Activated CD4-positive, alpha-beta T cell treated with anti-CD3 and anti-CD28 coated beads, Interleukin-2, amount 10 ng/mL, durations not matched to agents 7 days and 5 days (primary cell): ENCODE results near the gene KRT77. TPM values are rescaled to one million over a fixed set of nuclear protein-coding genes. Genes with fewer than 3 reads are reported as not detected.

Source experiments
- CTCF ChIA-PET: fragments of 350-600 bp; sonication (Branson Sonifier 250); formaldehyde crosslinking; loops from one replicate; lab custom pipeline; 2021; ENCODE audit warnings: antibody characterized with exemption; lab: Charles Lee
- POLR2A ChIA-PET: fragments of 350-600 bp; sonication (Branson Sonifier 250); formaldehyde crosslinking; loops from one replicate; lab custom pipeline; 2021; ENCODE audit warnings: antibody characterized with exemption; lab: Charles Lee
- DNase-seq: peaks from one replicate; pipeline ENCODE4 v3.0.0-alpha.2; 2020
- H3K27ac Mint-ChIP-seq: one replicate; pipeline ENCODE4 v1.8.0; 2021; ENCODE audit warnings: mild to moderate bottlenecking, moderate library complexity, mixed read lengths
- H3K27me3 Mint-ChIP-seq: one replicate; pipeline ENCODE4 v1.8.0; 2021; ENCODE audit warnings: mixed read lengths
- H3K36me3 Mint-ChIP-seq: one replicate; pipeline ENCODE4 v1.8.0; 2021; ENCODE audit warnings: low read depth, mixed read lengths
- H3K4me1 Mint-ChIP-seq: one replicate; pipeline ENCODE4 v1.8.0; 2021; ENCODE audit warnings: mixed read lengths
- H3K4me3 Mint-ChIP-seq: one replicate; pipeline ENCODE4 v1.8.0; 2021; ENCODE audit warnings: mild to moderate bottlenecking, moderate library complexity, mixed read lengths
- H3K9me3 Mint-ChIP-seq: one replicate; pipeline ENCODE4 v1.8.0; 2021; ENCODE audit warnings: mixed read lengths
- total RNA-seq, 2 experiments: library from RNA; stranded (reverse); gene quantifications; one replicate each; pipeline ENCODE4 v1.2.3, GENCODE V29; 2021

The KRT77 gene
- total RNA-seq, 2 experiments from 2014 or later, result not detected

GRCh38 chr12:52697058-52697582 lies 6.2 kb downstream of the KRT77 start:
- Mint-ChIP-seq H3K36me3 (no peaks in the 10 kb centered on the region), H3K27ac (no peak overlapping the region), H3K27me3 (peaks cover 15% of the 10 kb centered on the region), H3K4me1 (no peaks in the 10 kb centered on the region), H3K4me3 (no peak overlapping the region), H3K9me3 (no peaks in the 10 kb centered on the region)
- ChIA-PET CTCF (no interaction called here), POLR2A (no interaction called here)
- DNase-seq, result no peak

GRCh38 chr12:52696588-52696987 lies 6.7 kb downstream of the KRT77 start:
- CTCF ChIA-PET, result no interaction called here
- no peak for DNase-seq
- POLR2A ChIA-PET, result no interaction called here
- Mint-ChIP-seq H3K4me1 (peaks cover 4% of the 10 kb centered on the region), H3K27me3 (peaks cover 19% of the 10 kb centered on the region), H3K36me3 (no peaks in the 10 kb centered on the region), H3K9me3 (no peaks in the 10 kb centered on the region), H3K27ac (no peak overlapping the region), H3K4me3 (no peak overlapping the region)

- H3K4me1 Mint-ChIP-seq, result peaks cover 18% of the 10 kb centered on the region
- no peak for DNase-seq
- no peaks in the 10 kb centered on the region for H3K9me3 Mint-ChIP-seq
- H3K4me3 Mint-ChIP-seq, result no peak overlapping the region
- H3K27ac Mint-ChIP-seq, result no peak overlapping the region
- CTCF ChIA-PET, result interaction anchor here (1.0 kb wide), 1 partner anchor 13 kb away, joined by 3 read pairs; no protein-coding TSS in a partner anchor
- H3K36me3 Mint-ChIP-seq, result no peaks in the 10 kb centered on the region
- POLR2A ChIA-PET, result no interaction called here
- peaks cover 31% of the 10 kb centered on the region for H3K27me3 Mint-ChIP-seq
Measured at GRCh38 chr12:52695039-52695438, 8.3 kb downstream of the KRT77 start.

- ChIA-PET POLR2A (no interaction called here), CTCF (no interaction called here)
- Mint-ChIP-seq H3K9me3 (no peaks in the 10 kb centered on the region), H3K27me3 (peaks cover 38% of the 10 kb centered on the region), H3K36me3 (no peaks in the 10 kb centered on the region), H3K4me3 (no peak overlapping the region), H3K27ac (no peak overlapping the region), H3K4me1 (peaks cover 23% of the 10 kb centered on the region)
- DNase-seq, result no peak
Measured at GRCh38 chr12:52694151-52694550, 9.2 kb downstream of the KRT77 start.

- Mint-ChIP-seq H3K27me3 (peaks cover 42% of the 10 kb centered on the region), H3K9me3 (no peaks in the 10 kb centered on the region), H3K4me3 (no peak overlapping the region), H3K36me3 (no peaks in the 10 kb centered on the region), H3K4me1 (peaks cover 25% of the 10 kb centered on the region), H3K27ac (no peak overlapping the region)
- no peak for DNase-seq
- POLR2A ChIA-PET, result no interaction called here
- CTCF ChIA-PET, result no interaction called here
Measured at GRCh38 chr12:52693261-52693660, 10.1 kb downstream of the KRT77 start.

- POLR2A ChIA-PET, result no interaction called here
Measured at GRCh38 chr12:52692254-52692653, 11.1 kb downstream of the KRT77 start.

GRCh38 chr12:52691841-52692150 lies 11.5 kb downstream of the KRT77 start:
- POLR2A ChIA-PET, result no interaction called here
- peak overlapping the region; percentile 78 for H3K4me3 Mint-ChIP-seq
- H3K27me3 Mint-ChIP-seq, result peaks cover 49% of the 10 kb centered on the region
- H3K4me1 Mint-ChIP-seq, result peaks cover 39% of the 10 kb centered on the region
- no peaks in the 10 kb centered on the region for H3K36me3 Mint-ChIP-seq
- no peak for DNase-seq
- no peak overlapping the region for H3K27ac Mint-ChIP-seq
- CTCF ChIA-PET, result no interaction called here
- H3K9me3 Mint-ChIP-seq, result no peaks in the 10 kb centered on the region

More at GRCh38 chr12:52692254-52692653, 11.1 kb downstream of the KRT77 start:
- Mint-ChIP-seq H3K4me1 (peaks cover 35% of the 10 kb centered on the region), H3K36me3 (no peaks in the 10 kb centered on the region), H3K4me3 (no peak overlapping the region), H3K9me3 (no peaks in the 10 kb centered on the region), H3K27me3 (peaks cover 47% of the 10 kb centered on the region), H3K27ac (no peak overlapping the region)
- CTCF ChIA-PET, result no interaction called here
- no peak for DNase-seq

GRCh38 chr12:52691076-52691840 lies 12.1 kb downstream of the KRT77 start:
- CTCF ChIA-PET, result no interaction called here
- DNase-seq, result peak; percentile 60

GRCh38 chr12:52690351-52691075 lies 12.8 kb downstream of the KRT77 start:
- POLR2A ChIA-PET, result no interaction called here
- DNase-seq, result no peak
- CTCF ChIA-PET, result interaction anchor here (0.6 kb wide), 1 partner anchor 817 kb away, joined by 3 read pairs; no protein-coding TSS in a partner anchor
- H3K27ac Mint-ChIP-seq, result no peak overlapping the region
- H3K4me1 Mint-ChIP-seq, result peaks cover 39% of the 10 kb centered on the region
- peak overlapping the region; percentile 78 for H3K4me3 Mint-ChIP-seq
- H3K27me3 Mint-ChIP-seq, result peaks cover 53% of the 10 kb centered on the region
- no peaks in the 10 kb centered on the region for H3K36me3 Mint-ChIP-seq
- no peaks in the 10 kb centered on the region for H3K9me3 Mint-ChIP-seq

More at GRCh38 chr12:52691076-52691840, 12.1 kb downstream of the KRT77 start:
- Mint-ChIP-seq H3K36me3 (no peaks in the 10 kb centered on the region), H3K4me1 (peaks cover 39% of the 10 kb centered on the region), H3K4me3 (peak overlapping the region; percentile 78), H3K27me3 (peaks cover 54% of the 10 kb centered on the region), H3K27ac (peak overlapping the region; percentile 51), H3K9me3 (no peaks in the 10 kb centered on the region)
- POLR2A ChIA-PET, result no interaction called here

GRCh38 chr12:52689936-52690335 lies 13.4 kb downstream of the KRT77 start:
- Mint-ChIP-seq H3K9me3 (no peaks in the 10 kb centered on the region), H3K27me3 (peaks cover 53% of the 10 kb centered on the region), H3K4me3 (no peak overlapping the region), H3K27ac (no peak overlapping the region), H3K36me3 (no peaks in the 10 kb centered on the region), H3K4me1 (peaks cover 39% of the 10 kb centered on the region)
- POLR2A ChIA-PET, result no interaction called here
- CTCF ChIA-PET, result interaction anchor here (0.6 kb wide), 1 partner anchor 818 kb away, joined by 3 read pairs; no protein-coding TSS in a partner anchor
- DNase-seq, result no peak

- Mint-ChIP-seq H3K27me3 (peaks cover 53% of the 10 kb centered on the region), H3K4me3 (no peak overlapping the region), H3K4me1 (peaks cover 39% of the 10 kb centered on the region), H3K36me3 (no peaks in the 10 kb centered on the region), H3K9me3 (no peaks in the 10 kb centered on the region), H3K27ac (no peak overlapping the region)
- POLR2A ChIA-PET, result no interaction called here
- no peak for DNase-seq
- CTCF ChIA-PET, result no interaction called here
Measured at GRCh38 chr12:52689239-52689638, 14.1 kb downstream of the KRT77 start.

GRCh38 chr12:52688481-52688880 lies 14.8 kb downstream of the KRT77 start:
- no peak for DNase-seq
- CTCF ChIA-PET, result interaction anchor here (0.6 kb wide), 1 partner anchor 666 kb away, joined by 4 read pairs; no protein-coding TSS in a partner anchor
- H3K9me3 Mint-ChIP-seq, result no peaks in the 10 kb centered on the region
- H3K36me3 Mint-ChIP-seq, result no peaks in the 10 kb centered on the region
- no peak overlapping the region for H3K27ac Mint-ChIP-seq
- no peak overlapping the region for H3K4me3 Mint-ChIP-seq
- POLR2A ChIA-PET, result no interaction called here
- H3K27me3 Mint-ChIP-seq, result peaks cover 57% of the 10 kb centered on the region
- H3K4me1 Mint-ChIP-seq, result peaks cover 41% of the 10 kb centered on the region
